Endodermal cell (in vitro differentiated cells): Measurements from ENCODE around the gene ASAP3. TPM values are rescaled to one million over a fixed set of nuclear protein-coding genes. Genes with fewer than 3 reads are reported as not detected.

Experiments used
- DNase-seq: peaks from one replicate; pipeline ENCODE4 v3.0.0-alpha.2; 2017
- H3K27ac ChIP-seq: 2 replicates; pipeline ENCODE4 v1.5.1; 2013; ENCODE audit warnings: mild to moderate bottlenecking, low read depth, low read length, moderate library complexity
- H3K27me3 ChIP-seq: 2 replicates; pipeline ENCODE4 v1.6.1; 2013; ENCODE audit warnings: mild to moderate bottlenecking, low read length, moderate library complexity; ENCODE audit not compliant: insufficient read depth, control insufficient read depth, poor library complexity, severe bottlenecking
- H3K36me3 ChIP-seq: 2 replicates; pipeline ENCODE4 v1.7.0; 2013; ENCODE audit warnings: mild to moderate bottlenecking, low read length, moderate library complexity; ENCODE audit not compliant: control insufficient read depth, insufficient read depth
- H3K4me1 ChIP-seq: one replicate; pipeline ENCODE4 v1.7.0; 2013; ENCODE audit warnings: low read length; ENCODE audit not compliant: control insufficient read depth, insufficient read depth
- H3K4me3 ChIP-seq: 2 replicates; pipeline ENCODE4 v1.5.1; 2013; ENCODE audit warnings: mild to moderate bottlenecking, low read length, moderate library complexity
- H3K9ac ChIP-seq: 2 replicates; pipeline ENCODE4 v1.6.1; 2013; ENCODE audit warnings: mild to moderate bottlenecking, low read length, moderate library complexity; ENCODE audit not compliant: poor library complexity, severe bottlenecking; ENCODE audit errors: extremely low read depth
- H3K9me3 ChIP-seq: 2 replicates; pipeline ENCODE4 v1.6.1; 2013; ENCODE audit warnings: mild to moderate bottlenecking, low read length, moderate library complexity; ENCODE audit not compliant: control insufficient read depth
- H3K27ac Mint-ChIP-seq: 2 replicates; pipeline ENCODE4 v1.8.0; 2020; ENCODE audit warnings: mixed read lengths
- H3K27me3 Mint-ChIP-seq: 2 replicates; pipeline ENCODE4 v1.8.0; 2021; ENCODE audit warnings: mild to moderate bottlenecking, mixed read lengths; ENCODE audit not compliant: insufficient read depth
- H3K36me3 Mint-ChIP-seq: 2 replicates; pipeline ENCODE4 v1.8.0; 2020; ENCODE audit warnings: low read depth, mixed read lengths
- H3K4me1 Mint-ChIP-seq: 2 replicates; pipeline ENCODE4 v1.8.0; 2020; ENCODE audit warnings: mixed read lengths
- H3K4me3 Mint-ChIP-seq: 2 replicates; pipeline ENCODE4 v1.8.0; 2020; ENCODE audit warnings: mild to moderate bottlenecking, moderate library complexity, mixed read lengths
- H3K9me3 Mint-ChIP-seq: 2 replicates; pipeline ENCODE4 v1.8.0; 2020; ENCODE audit warnings: mild to moderate bottlenecking, mixed read lengths
- CTCF ChIP-seq: fragments of 200-600 bp; sonication (generic); conservative IDR thresholded peaks from 2 replicates; pipeline ENCODE4 v1.5.0; 2021; ENCODE audit warnings: antibody characterized with exemption, mild to moderate bottlenecking
- WGBS, 2 experiments: methylation state at CpG; one replicate each; pipeline versions ENCODE4 v1.1.5 to v1.1.7; 2013; ENCODE audit warnings: missing lambda C conversion rate in 2 of 2, mixed read lengths in 1 of 2; ENCODE audit not compliant: insufficient coverage in 1 of 2, insufficient read length in 1 of 2; 5-methylcytosine and 5-hydroxymethylcytosine counted together
- total RNA-seq, 2 donors: library from RNA; stranded (reverse); fragmentation: NEBNext Ultra II Directional in 1 of 2; extraction: Animal tissue kit (Norgen Biotek cat#: 25700) in 1 of 2; gene quantifications; 2 replicates in 1 of 2; 3 replicates in 1 of 2; pipeline ENCODE4 v1.2.1, GENCODE V29; 2021

Gene ASAP3
- total RNA-seq, 2 donors from 2014 or later = 78.7 to 91.0 TPM

DNA sequence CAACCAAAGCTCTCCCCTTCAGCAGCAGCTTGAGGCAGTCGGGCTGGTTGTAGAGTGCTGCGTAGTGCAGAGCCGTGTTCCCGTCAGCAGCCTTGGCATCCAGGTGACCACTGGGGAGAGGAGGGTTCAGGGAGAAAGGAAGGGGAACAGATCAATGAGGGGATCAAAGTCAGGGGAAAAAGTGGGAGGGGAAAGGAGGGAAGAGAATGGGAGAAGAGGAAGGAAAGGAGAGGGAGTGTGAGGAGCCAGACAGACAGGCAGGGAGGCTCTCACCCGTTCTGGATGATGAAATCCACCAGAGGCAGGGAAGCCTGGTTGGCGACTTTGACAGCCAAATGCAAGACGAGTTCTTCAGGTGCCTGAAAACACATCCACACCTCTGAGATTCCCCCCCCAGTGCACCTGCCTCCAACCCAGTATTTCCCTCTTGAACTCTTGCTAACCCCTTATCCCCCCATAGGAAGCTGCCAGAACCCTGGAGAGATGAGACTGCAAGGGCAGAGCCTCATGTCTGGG lies 49.7 kb downstream of the ASAP3 start:
- no peak overlapping the region for H3K4me3 ChIP-seq
- H3K9me3 Mint-ChIP-seq = no peaks in the 10 kb centered on the region
- TF ChIP-seq CTCF = no peak
- H3K9me3 ChIP-seq = no peaks in the 10 kb centered on the region
- DNase-seq = no peak
- peaks cover 76% of the 10 kb centered on the region for H3K36me3 ChIP-seq
- H3K4me1 ChIP-seq = no peaks in the 10 kb centered on the region
- no peak overlapping the region for H3K27ac Mint-ChIP-seq
- 88 to 96% methylated on average over 7 of the region's 7 CpGs for WGBS, 2 experiments
- no peaks in the 10 kb centered on the region for H3K4me1 Mint-ChIP-seq
- no peaks in the 10 kb centered on the region for H3K27me3 ChIP-seq
- no peak overlapping the region for H3K9ac ChIP-seq
- H3K36me3 Mint-ChIP-seq = peaks cover 77% of the 10 kb centered on the region
- no peaks in the 10 kb centered on the region for H3K27me3 Mint-ChIP-seq
- no peak overlapping the region for H3K4me3 Mint-ChIP-seq
- H3K27ac ChIP-seq = no peak overlapping the region

DNA sequence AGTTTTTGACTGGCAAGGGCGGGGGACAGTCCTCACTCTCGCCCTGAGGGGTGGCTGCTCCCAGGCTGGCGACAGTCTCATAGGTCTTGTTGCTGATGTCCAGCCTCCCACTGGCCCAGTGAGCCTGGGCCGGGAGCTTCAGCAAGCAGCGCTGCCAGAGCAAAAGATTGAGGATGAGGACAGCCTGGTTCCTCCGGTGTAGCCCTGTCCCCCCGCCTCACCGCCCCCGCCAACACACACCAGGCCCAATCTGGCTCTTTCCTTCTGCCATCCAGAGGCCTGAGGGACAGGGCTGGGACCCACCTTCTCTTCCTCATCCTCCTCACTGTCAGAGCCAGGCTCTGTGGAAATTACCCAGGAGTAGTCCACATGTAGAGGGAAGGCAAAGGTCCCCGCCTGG lies 50.9 kb downstream of the ASAP3 start:
- no peak overlapping the region for H3K4me3 Mint-ChIP-seq
- WGBS, 2 experiments = 96% methylated on average over 9 to 10 of the region's 10 CpGs
- no peaks in the 10 kb centered on the region for H3K27me3 ChIP-seq

GRCh38 chr1:23431431-23431830 lies 52.5 kb downstream of the ASAP3 start:
- no peak for DNase-seq
- no peak for TF ChIP-seq CTCF
- H3K9me3 Mint-ChIP-seq = no peaks in the 10 kb centered on the region
- Histone ChIP-seq H3K27me3 (peaks cover 4% of the 10 kb centered on the region), H3K36me3 (peaks cover 82% of the 10 kb centered on the region), H3K27ac (no peak overlapping the region), H3K9ac (no peak overlapping the region), H3K9me3 (no peaks in the 10 kb centered on the region), H3K4me1 (no peaks in the 10 kb centered on the region), H3K4me3 (no peak overlapping the region)
- 93 to 97% methylated on average over 5 of the region's 5 CpGs for WGBS, 2 experiments
- H3K4me3 Mint-ChIP-seq = no peak overlapping the region
- H3K27ac Mint-ChIP-seq = no peak overlapping the region
- H3K4me1 Mint-ChIP-seq = no peaks in the 10 kb centered on the region
- H3K27me3 Mint-ChIP-seq = peaks cover 18% of the 10 kb centered on the region
- peaks cover 82% of the 10 kb centered on the region for H3K36me3 Mint-ChIP-seq

More for the DNA sequence above, 50.9 kb downstream of the ASAP3 start:
- H3K4me3 ChIP-seq = no peak overlapping the region
- no peaks in the 10 kb centered on the region for H3K4me1 ChIP-seq
- H3K9me3 ChIP-seq = no peaks in the 10 kb centered on the region
- no peak for TF ChIP-seq CTCF
- H3K9ac ChIP-seq = no peak overlapping the region
- H3K9me3 Mint-ChIP-seq = no peaks in the 10 kb centered on the region
- H3K36me3 Mint-ChIP-seq = peaks cover 79% of the 10 kb centered on the region
- no peak overlapping the region for H3K27ac ChIP-seq
- peaks cover 4% of the 10 kb centered on the region for H3K27me3 Mint-ChIP-seq
- no peaks in the 10 kb centered on the region for H3K4me1 Mint-ChIP-seq
- DNase-seq = no peak
- H3K27ac Mint-ChIP-seq = no peak overlapping the region
- peaks cover 76% of the 10 kb centered on the region for H3K36me3 ChIP-seq
